HFFc6 (cell line): ENCODE measurements around the gene CBX5. TPM values are rescaled to one million over a fixed set of nuclear protein-coding genes. Genes with fewer than 3 reads are reported as not detected.

ENCODE experiments used
- DNase-seq: peaks from one replicate; pipeline ENCODE4 v3.0.0-alpha.2; 2018
- H3K27ac Mint-ChIP-seq: 2 replicates; pipeline ENCODE4 v1.8.0; 2020; ENCODE audit warnings: mild to moderate bottlenecking, mixed read lengths
- H3K27me3 Mint-ChIP-seq: 2 replicates; pipeline ENCODE4 v1.8.0; 2021; ENCODE audit warnings: mild to moderate bottlenecking, moderate library complexity, mixed read lengths; ENCODE audit not compliant: insufficient read depth
- H3K36me3 Mint-ChIP-seq: 2 replicates; pipeline ENCODE4 v1.8.0; 2021; ENCODE audit warnings: low read depth, mixed read lengths
- H3K4me1 Mint-ChIP-seq: 2 replicates; pipeline ENCODE4 v1.8.0; 2020; ENCODE audit warnings: low read depth, mixed read lengths
- H3K4me3 Mint-ChIP-seq: 2 replicates; pipeline ENCODE4 v1.8.0; 2020; ENCODE audit warnings: mild to moderate bottlenecking, moderate library complexity, mixed read lengths
- H3K9me3 Mint-ChIP-seq: 2 replicates; pipeline ENCODE4 v1.8.0; 2020; ENCODE audit warnings: mild to moderate bottlenecking, mixed read lengths
- CTCF ChIP-seq: fragments of 200-600 bp; sonication (generic); IDR thresholded peaks from 2 replicates; pipeline ENCODE4 v1.5.0; 2021; ENCODE audit warnings: antibody characterized with exemption, mild to moderate bottlenecking
- total RNA-seq, 6 experiments: library from RNA; stranded (reverse); fragmentation: NEBNext Ultra II Directional; extraction: Animal tissue kit (Norgen Biotek cat#: 25700); gene quantifications; 2 replicates in 1 of 6; 3 replicates in 5 of 6; pipeline ENCODE4 v1.2.3, GENCODE V29; 2021

The CBX5 gene
- total RNA-seq, 6 experiments from 2014 or later, result 76.8 to 128 (median 117) TPM

GRCh38 chr12:54300732-54301427, 21.0 kb upstream of the CBX5 start, which contains the start of gene NFE2:
Gene NFE2, minus strand, starts transcription at chr12:54301015. Its CDS starts 5,767 bp downstream, at chr12:54295248.
- no peaks in the 10 kb centered on the region for H3K9me3 Mint-ChIP-seq
- peak within 1 kb of the TSS; percentile 59 for H3K27ac Mint-ChIP-seq
- DNase-seq, result peak; percentile 66
- H3K36me3 Mint-ChIP-seq, result no peaks in the 10 kb centered on the region
- peak within 1 kb of the TSS; percentile 75 for H3K4me3 Mint-ChIP-seq
- H3K4me1 Mint-ChIP-seq, result peaks cover 32% of the 10 kb centered on the region
- TF ChIP-seq CTCF, result no peak
- H3K27me3 Mint-ChIP-seq, result peaks cover 28% of the 10 kb centered on the region

GRCh38 chr12:54300225-54300731, 20.4 kb upstream of the CBX5 start:
- TF ChIP-seq CTCF, result no peak
- Mint-ChIP-seq H3K27me3 (peaks cover 28% of the 10 kb centered on the region), H3K36me3 (no peaks in the 10 kb centered on the region), H3K4me3 (peak overlapping the region; percentile 75), H3K4me1 (peaks cover 32% of the 10 kb centered on the region), H3K9me3 (no peaks in the 10 kb centered on the region), H3K27ac (peak overlapping the region; percentile 59)
- no peak for DNase-seq

- H3K4me3 Mint-ChIP-seq, result peak overlapping the region; percentile 75; the same call in 1 of the 2 replicates
- peaks cover 32% of the 10 kb centered on the region for H3K4me1 Mint-ChIP-seq
- no peaks in the 10 kb centered on the region for H3K36me3 Mint-ChIP-seq
- H3K27me3 Mint-ChIP-seq, result peaks cover 28% of the 10 kb centered on the region
- no peak for TF ChIP-seq CTCF
- peak; percentile 33 for DNase-seq
- H3K27ac Mint-ChIP-seq, result peak overlapping the region; percentile 59
- no peaks in the 10 kb centered on the region for H3K9me3 Mint-ChIP-seq
Observed at GRCh38 chr12:54299515-54300224, 19.7 kb upstream of the CBX5 start.

- DNase-seq, result no peak
- Mint-ChIP-seq H3K4me3 (no peak overlapping the region), H3K4me1 (peaks cover 27% of the 10 kb centered on the region), H3K9me3 (no peaks in the 10 kb centered on the region), H3K36me3 (no peaks in the 10 kb centered on the region), H3K27ac (no peak overlapping the region), H3K27me3 (peaks cover 24% of the 10 kb centered on the region)
- TF ChIP-seq CTCF, result no peak
Observed at GRCh38 chr12:54298904-54299303, 19.0 kb upstream of the CBX5 start.

GRCh38 chr12:54296393-54297099, 16.6 kb upstream of the CBX5 start:
- H3K27ac Mint-ChIP-seq, result no peak overlapping the region
- no peak overlapping the region for H3K4me3 Mint-ChIP-seq
- H3K9me3 Mint-ChIP-seq, result no peaks in the 10 kb centered on the region
- no peak for TF ChIP-seq CTCF
- peaks cover 10% of the 10 kb centered on the region for H3K27me3 Mint-ChIP-seq
- no peak for DNase-seq
- no peaks in the 10 kb centered on the region for H3K36me3 Mint-ChIP-seq
- peaks cover 22% of the 10 kb centered on the region for H3K4me1 Mint-ChIP-seq
